GM18868 (cell line): ENCODE measurements around the gene DOK7.

Experiments used
- ATAC-seq: cut with Tn5 transposase; IDR thresholded peaks from one replicate; pipeline ENCODE4 v1.9.1; 2021; ENCODE audit warnings: mild to moderate bottlenecking, moderate library complexity; ENCODE audit not compliant: unreplicated experiment

DOK7 gene

DNA sequence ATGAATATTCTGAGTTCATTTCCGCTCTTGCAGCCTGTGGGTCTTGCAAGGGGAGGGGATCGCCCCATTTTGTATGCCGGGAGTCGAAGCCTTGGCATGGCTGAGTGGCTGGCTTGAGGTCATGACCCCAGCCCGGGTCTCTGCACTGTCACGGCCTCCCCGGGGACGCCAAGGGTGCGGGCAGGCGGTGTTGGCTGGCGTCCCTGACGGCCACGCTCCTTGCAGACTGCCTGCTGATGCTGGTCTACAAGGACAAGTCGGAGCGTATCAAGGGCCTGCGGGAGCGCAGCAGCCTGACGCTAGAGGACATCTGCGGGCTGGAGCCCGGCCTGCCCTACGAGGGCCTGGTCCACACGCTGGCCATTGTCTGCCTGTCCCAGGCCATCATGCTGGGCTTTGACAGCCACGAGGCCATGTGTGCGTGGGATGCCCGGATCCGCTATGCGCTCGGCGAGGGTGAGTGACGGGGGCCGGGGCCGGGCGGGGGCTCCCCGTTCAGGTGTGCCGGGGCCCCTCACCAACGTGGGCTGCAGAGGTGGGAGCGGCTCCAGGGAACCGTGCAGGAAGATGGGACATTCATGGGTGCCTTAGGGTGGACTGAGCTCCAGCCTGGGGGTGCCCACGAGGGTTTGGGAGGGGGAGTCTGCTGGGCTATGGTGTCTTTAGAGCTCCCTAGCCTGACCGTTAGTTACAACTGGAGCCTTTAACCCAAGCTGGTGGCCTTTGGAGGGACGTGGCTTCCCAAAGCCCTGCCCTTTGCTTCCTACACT lies 10.3 kb downstream of the DOK7 start:
- no peak for ATAC-seq

GRCh38 chr4:3473996-3474765 lies 11.1 kb downstream of the DOK7 start:
- no peak for ATAC-seq

DNA sequence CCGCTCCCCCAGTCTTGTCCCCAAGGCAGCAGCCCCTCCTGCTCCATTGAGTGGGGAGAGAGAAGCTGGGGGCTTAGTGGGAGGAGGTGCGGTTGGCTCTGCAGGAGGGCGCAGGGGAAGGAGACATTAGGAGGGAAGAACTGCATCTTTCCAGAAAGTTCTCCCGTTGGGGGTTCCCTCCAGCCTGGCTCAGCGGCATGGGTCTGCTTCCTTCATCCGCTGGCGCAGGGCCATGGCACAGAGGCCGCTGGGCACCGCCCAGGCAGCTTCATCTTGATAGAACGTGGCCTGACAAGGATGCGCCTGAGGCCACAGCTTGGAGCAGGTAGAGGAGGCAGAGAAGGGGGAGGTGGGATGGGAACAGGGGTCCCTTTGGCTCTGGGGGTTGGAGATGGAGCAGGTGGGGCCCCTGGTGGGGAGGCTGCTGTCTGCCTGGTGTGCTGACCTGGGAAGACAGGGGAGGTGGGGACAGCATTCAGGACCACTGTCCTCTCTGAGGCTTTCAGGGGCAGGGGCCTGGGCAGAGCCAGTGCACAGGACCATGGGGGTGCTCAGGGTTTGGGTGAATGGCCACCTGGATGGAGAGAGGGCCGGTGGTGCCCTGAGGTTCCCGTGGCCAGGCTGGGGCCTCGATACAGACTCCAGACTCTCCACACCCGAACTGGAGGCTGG lies 12.1 kb downstream of the DOK7 start:
- ATAC-seq, result no peak

DNA sequence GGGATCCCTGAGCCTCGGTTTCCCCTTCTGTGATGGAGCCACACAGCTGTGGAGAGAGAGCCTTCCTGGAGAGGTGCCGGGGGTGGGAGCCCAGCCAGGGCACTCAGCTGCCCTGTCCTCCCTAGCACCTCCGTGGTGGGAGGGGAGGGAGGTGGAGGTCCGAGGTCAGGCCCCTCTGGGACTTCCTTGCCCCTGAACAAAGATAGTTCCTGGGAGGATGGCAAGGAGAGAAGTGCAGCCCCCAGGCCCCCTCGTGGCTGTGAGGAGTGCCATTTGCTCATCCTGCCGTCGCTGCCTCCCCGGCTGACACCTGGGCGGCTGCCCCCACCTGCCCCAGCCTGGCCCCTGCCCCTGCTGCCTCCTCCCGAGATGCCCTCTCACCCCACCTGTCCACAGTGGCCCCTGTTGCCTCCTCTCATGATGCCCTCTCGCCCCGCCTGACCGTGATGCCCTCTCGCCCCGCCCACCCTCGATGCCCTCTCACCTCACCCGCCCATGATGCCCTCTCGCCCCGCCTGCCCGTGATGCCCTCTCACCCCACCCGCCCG lies 12.7 kb downstream of the DOK7 start:
- no peak for ATAC-seq

DNA sequence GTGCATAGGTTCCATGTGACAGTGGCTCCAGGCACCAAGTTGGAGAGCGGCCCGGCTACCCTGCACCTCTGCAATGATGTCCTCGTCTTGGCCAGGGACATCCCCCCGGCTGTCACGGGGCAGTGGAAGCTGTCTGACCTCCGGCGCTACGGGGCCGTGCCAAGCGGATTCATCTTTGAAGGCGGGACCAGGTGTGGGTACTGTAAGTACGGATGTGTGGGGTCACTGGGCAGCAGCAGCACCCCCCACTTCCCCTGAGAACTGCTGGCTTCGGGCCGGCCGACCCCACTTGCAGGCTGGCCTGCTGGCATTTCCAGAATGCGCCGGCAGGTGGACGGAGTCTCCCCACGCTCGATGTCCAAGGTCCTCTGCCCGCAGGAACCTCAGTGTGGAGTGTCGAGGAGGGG lies 13.2 kb downstream of the DOK7 start:
- ATAC-seq, result no peak

- ATAC-seq, result no peak
These were observed 14.0 kb downstream of the DOK7 start for GRCh38 chr4:3476936-3477749.

DNA sequence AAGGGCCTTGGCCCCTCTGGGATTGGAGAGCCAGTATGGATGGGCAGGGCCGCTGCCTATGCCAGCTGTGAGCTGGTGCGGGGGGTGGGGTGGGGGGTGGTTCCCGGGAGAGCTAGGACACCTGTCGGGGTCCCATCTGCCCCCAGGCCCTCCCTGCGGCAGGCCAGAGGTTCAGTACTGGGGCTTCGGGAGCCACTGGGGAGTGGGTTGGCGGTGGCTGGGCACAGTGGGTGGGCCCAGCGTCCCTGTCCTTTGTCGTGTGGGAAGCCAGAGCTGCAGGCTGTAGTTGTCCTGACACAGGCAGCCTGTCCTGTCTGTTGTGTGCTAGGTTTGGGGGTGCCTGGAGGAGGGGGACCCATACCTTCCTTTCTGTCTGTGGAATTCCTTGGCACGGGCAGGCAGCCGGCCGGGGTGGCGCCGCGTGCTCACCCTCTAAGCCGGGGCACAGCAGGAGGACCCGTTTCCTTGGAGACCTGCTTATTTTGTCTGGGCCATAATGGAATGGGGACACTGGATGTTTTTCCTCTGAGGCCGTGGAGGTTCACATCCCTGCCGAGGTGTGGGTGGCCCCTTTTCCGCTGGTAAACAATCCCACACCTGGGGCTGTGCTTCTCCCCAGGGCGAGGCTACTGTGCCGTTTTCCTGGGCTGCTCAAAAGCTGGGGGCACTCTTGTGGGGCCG lies 14.8 kb downstream of the DOK7 start:
- no peak for ATAC-seq

- no peak for ATAC-seq
These were observed 15.6 kb downstream of the DOK7 start for GRCh38 chr4:3478446-3479357.

DNA sequence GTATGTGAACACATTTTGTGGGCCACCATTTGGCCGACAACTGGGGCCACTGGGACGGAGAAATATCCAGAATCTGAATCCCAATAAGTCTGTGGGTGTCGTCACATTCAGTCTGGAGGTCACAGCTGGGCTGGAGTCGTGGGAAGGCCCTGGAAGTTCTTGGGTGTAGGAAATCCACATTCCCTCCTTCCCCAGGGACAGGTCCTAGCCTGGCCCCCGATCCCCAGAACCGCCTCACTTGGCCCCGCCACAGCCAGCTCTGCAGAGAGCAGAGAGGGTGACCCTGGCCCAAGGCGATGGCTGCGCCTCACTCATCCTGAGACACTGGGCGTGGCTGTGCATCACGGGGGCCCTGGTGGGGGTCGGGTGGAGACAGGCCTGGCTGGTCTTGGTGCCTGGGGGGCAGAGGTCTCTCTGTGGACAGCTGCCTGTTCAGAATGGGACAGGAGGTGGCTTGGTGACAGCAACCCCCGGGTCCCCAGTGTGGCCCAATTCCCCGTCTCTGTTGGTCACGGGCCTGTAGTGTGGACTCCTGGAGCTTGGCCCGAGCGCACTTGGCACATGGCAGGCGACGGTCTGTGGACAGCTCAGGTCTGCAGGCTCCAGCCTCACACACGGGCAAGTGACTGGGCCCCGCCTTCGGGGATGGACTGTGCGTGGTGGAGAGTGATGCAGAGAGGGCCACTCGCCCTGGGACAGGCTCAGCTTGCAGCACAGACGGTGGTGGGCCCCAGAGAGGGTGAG lies 16.4 kb downstream of the DOK7 start:
- no peak for ATAC-seq

- no peak for ATAC-seq
These were observed 17.5 kb downstream of the DOK7 start for GRCh38 chr4:3480528-3481112.

DNA sequence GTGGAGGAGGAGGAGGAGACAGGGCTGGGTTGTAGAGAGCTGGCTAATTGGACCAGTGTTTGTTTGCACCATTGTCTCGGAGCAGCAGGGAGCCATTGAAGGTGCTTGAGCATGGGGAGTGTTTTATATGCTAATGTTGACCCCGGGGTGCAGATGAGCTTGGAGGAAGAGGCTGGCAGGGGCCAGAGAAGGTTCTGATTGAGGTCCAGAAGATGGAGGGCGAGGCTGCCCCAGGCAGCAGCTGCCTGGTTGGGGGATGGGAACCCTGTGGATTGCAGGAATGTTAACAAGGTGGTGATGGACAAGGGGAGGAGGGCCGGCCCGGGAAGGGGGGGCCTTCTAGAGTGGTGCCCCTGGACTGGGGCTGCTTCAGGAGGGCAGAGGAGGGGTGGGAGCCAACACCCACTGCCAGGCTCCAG lies 18.0 kb downstream of the DOK7 start:
- no peak for ATAC-seq

- ATAC-seq, result no peak
These were observed 18.8 kb downstream of the DOK7 start for GRCh38 chr4:3481783-3482393.

DNA sequence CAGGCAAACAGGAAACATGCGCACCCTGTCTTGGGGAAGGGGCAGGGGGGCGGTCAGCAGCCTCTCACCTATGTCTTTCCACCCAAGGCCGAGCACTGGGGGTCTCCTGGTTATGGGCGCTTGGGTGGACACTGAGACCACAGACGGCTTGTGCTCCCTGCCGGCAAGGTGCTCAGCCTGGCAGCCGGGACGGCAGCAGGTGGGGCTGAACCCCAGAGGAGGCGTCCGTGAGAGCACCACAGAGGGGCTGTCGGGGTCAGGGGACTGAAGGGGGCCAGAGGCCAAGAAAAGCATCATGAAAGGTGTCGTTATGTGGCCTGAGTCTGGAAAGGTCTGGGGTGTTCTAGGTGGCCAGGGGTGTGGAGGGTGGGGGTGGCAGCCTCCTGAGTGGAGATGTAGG lies 19.6 kb downstream of the DOK7 start:
- no peak for ATAC-seq

DNA sequence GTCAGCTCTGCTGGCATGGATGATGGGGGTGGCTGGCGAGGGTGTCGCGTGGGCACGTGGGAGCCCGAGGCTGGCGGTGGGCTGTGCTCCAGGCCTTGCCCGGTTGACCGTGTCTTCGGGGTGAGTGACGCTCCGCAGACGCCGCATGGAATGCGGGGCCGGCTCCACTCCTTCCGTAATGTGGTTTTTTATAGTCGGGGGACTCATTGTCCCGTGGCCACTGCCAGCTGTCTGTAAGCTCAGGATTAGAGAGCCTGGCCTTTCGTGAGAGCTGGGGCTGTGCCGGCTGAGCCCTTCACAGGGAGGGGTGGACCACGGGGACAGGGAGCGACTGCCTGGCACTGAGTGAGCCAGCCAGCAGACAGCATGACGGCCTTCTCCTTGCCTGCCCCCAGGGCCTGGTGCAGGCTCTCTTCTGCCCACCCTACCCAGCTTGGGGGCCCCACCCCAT lies 20.4 kb downstream of the DOK7 start:
- no peak for ATAC-seq

GRCh38 chr4:3484057-3484973 lies 21.2 kb downstream of the DOK7 start:
- ATAC-seq, result no peak

DNA sequence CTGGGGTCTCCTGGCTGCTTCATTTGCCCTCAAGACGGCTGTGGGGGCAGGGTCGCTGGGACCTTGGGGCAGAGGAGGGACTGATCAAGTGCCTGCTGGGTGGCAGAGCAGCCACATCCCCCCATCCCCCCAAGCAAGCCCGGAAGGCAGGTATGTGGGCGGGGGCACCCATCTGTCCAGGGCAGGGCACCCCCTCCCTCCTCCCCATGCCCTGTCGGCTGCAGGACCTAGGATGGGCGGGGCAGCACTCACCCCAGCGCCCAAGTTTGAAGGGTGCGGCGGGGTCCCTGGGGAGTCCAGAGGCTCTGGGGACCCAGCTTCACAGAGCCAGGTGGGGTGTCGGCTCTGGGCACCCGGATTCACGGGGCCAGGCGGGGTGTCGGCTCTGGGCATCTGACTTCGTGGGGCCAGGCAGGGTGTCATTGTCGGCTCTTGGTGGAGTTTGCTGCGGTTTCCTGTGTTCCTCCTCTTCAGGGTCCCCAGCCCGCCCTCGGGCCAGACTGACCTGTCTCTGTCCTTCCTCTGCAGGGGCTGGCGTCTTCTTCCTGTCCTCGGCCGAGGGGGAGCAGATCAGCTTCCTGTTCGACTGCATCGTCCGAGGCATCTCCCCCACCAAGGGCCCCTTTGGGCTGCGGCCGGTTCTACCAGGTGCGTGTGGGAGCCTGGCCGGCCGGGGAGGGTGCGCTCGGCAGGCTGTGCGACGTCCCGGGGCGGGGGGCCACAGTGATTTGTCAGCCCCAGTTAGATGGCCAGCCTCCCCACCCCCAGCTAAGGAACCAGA lies 22.1 kb downstream of the DOK7 start:
- no peak for ATAC-seq
